HAP-1 (cell line): ENCODE data around the gene ARHGEF10L.

Experiments
- DNase-seq, 2 experiments: peaks; one replicate each; pipeline ENCODE4 v3.0.0-alpha.2; 2016 to 2020; ENCODE audit warnings: low spot score in 2 of 2
- H3K27me3 ChIP-seq: fragments of 250-450 bp; sonication (Bioruptor Pico); 2 replicates; pipeline ENCODE4 v1.5.1; 2020; ENCODE audit warnings: low read depth, mild to moderate bottlenecking, moderate library complexity
- H3K36me3 ChIP-seq: fragments of 250-450 bp; sonication (Bioruptor Pico); replicated peaks from 2 replicates; pipeline ENCODE4 v1.5.1; 2020; ENCODE audit warnings: mild to moderate bottlenecking
- H3K4me1 ChIP-seq: fragments of 250-450 bp; sonication (Bioruptor Pico); 2 replicates; pipeline ENCODE4 v1.5.1; 2020; ENCODE audit warnings: mild to moderate bottlenecking
- H3K4me3 ChIP-seq: fragments of 250-450 bp; sonication (Bioruptor Pico); 2 replicates; pipeline ENCODE4 v1.5.1; 2020; ENCODE audit warnings: mild to moderate bottlenecking, moderate library complexity
- H3K9me3 ChIP-seq: fragments of 250-450 bp; sonication (Bioruptor Pico); 2 replicates; pipeline ENCODE4 v1.5.1; 2020; ENCODE audit warnings: mild to moderate bottlenecking, moderate library complexity
- in situ Hi-C: fragments of 300-500 bp; cut with MboI; formaldehyde crosslinking; loops from 3 replicates; pipeline ENCODE4 v1.14.3; 2020; ENCODE audit warnings: low sequenced_read_pairs, inconsistent platforms, mixed read lengths

ARHGEF10L gene

DNA sequence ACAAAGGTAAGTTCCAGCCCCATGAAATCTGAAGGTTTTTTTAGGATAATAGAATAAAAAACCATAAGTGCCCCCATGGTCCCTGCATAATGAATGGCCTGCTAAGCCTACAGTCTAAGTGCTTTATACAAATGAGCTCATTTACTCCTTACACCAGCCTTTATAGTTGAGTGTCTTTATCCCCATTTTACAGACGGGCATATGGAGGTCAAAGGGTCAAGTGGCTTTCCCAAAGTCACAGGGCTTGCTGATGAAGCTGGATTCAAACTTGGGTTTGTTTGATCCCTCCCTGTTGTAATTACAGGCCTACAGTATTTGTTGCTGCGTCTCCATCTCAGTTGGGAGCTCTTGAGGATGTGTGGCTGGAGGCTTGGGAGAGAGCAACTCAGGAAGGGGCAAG lies 28.3 kb upstream of the ARHGEF10L start:
- H3K27me3 ChIP-seq = no peaks in the 10 kb centered on the region
- no peaks in the 10 kb centered on the region for H3K36me3 ChIP-seq
- H3K9me3 ChIP-seq = no peaks in the 10 kb centered on the region
- no peak overlapping the region for H3K4me3 ChIP-seq
- H3K4me1 ChIP-seq = no peaks in the 10 kb centered on the region
- no peak for DNase-seq
- in situ Hi-C loops = loop anchor here (25.0 kb wide), 1 partner anchor 1076 kb away; no protein-coding TSS in a partner anchor

DNA sequence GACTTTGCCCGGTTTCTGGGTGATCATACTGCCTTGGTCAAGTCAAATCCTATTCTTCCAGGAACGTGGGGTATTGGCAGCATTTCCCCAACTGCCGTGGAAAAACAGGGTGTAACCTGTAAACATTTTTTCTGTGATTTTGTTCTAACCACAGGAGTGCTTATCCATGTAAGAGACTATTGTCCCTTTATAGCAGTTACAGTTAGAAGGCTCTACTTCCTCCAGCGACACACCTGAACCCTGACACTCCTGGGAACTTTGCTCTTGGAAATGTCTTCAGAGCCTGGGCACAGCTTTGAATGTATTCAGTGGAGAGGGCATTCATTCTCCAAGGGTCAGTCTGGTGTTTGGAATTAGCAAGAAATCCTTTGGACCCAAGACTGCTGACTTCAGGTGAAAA lies 26.4 kb upstream of the ARHGEF10L start:
- Histone ChIP-seq H3K4me1 (no peaks in the 10 kb centered on the region), H3K27me3 (no peaks in the 10 kb centered on the region), H3K36me3 (no peaks in the 10 kb centered on the region), H3K4me3 (no peak overlapping the region), H3K9me3 (no peaks in the 10 kb centered on the region)
- in situ Hi-C loops = loop anchor here (25.0 kb wide), 1 partner anchor 1074 kb away; no protein-coding TSS in a partner anchor
- no peak for DNase-seq

DNA sequence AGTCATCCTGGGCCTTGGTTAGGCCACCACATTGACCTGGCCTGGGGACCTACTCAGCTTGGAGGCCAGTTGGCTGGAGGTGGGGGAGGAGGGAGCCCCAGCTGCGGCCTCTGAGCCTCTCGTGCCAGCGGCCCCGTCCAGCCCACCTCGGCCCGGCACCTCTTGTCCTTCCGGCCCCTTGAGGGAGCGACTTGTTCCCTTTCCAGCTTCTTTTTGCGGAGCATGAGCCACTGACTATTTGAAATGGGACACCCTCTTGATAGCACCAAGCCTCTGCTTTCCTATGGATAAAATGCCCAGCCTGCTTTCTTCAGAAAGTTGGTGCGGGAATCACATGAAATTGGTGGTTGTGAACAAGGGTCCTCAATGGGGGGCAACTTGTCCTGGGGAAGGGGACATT lies 24.7 kb upstream of the ARHGEF10L start:
- Histone ChIP-seq H3K27me3 (no peaks in the 10 kb centered on the region), H3K36me3 (no peaks in the 10 kb centered on the region), H3K9me3 (no peaks in the 10 kb centered on the region), H3K4me3 (no peak overlapping the region), H3K4me1 (no peaks in the 10 kb centered on the region)
- in situ Hi-C loops = loop anchor here (25.0 kb wide), 1 partner anchor 1073 kb away; no protein-coding TSS in a partner anchor
- DNase-seq = no peak

DNA sequence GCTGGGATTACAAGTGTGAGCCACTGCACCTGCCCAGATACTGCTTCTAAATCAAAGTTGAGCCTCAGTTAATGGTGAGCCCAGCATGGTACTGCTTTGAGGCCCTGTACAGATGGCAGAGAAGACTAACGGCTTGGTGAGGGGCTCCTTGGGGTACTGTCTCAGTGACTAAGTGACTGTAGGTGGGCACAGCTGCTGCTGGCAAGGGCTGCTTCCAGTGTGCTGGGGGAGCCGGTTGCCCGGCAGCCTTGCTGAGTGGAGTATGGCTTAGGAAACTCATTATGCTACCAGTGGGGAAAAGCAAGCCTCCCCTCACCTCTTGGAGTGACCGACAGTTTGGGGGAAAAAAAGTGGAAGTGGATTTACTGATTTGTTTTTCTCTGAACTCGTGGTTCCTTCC lies 23.6 kb upstream of the ARHGEF10L start:
- no peaks in the 10 kb centered on the region for H3K4me1 ChIP-seq
- DNase-seq = no peak
- H3K36me3 ChIP-seq = no peaks in the 10 kb centered on the region
- no peaks in the 10 kb centered on the region for H3K9me3 ChIP-seq
- no peaks in the 10 kb centered on the region for H3K27me3 ChIP-seq
- no peak overlapping the region for H3K4me3 ChIP-seq
- in situ Hi-C loops = loop anchor here (25.0 kb wide), 1 partner anchor 1071 kb away; no protein-coding TSS in a partner anchor

DNA sequence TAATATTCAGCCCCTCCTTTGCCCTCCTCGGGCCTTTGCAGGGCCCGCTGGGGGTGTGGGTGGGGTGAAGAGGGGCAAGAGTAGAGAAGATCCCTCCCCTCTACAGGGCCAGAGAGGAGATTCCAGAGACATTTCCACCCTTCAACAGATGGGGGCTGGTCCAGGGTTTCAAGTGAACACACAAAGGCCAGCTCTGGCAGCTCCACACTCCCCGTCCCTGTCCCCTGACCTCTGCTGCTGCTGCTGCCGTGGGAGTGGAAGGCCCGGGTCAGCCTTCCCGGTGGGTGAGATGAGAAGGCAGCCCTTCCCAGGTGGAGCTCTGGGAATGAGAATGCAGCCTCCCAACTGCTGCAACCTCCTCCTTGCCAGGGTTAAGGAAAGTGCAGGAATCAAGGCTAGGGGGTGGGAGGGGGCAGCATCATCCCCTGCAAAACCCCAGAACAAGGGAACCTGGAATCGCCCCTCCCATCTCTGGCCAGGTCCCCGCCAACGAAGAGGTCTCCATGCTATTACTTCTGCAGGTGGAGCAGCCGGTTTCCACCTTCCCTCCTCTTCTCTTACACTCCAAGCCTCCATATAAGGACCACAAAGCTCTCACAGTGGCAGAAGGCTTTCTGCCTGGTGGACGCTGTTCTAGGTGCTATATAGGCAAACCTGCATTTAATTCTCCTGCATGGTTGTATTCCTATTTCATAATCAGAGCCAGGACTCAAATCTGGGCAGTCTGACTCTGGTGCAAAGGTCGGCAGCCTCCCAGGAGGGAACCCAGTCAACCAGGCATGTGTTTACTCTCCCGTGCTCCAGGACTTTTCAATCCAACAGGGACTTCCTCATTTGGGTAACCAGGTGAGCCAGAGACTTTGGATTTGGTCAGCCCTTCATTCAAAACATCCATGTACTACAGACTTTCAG lies 22.9 kb upstream of the ARHGEF10L start:
- H3K27me3 ChIP-seq = no peaks in the 10 kb centered on the region
- DNase-seq = no peak

DNA sequence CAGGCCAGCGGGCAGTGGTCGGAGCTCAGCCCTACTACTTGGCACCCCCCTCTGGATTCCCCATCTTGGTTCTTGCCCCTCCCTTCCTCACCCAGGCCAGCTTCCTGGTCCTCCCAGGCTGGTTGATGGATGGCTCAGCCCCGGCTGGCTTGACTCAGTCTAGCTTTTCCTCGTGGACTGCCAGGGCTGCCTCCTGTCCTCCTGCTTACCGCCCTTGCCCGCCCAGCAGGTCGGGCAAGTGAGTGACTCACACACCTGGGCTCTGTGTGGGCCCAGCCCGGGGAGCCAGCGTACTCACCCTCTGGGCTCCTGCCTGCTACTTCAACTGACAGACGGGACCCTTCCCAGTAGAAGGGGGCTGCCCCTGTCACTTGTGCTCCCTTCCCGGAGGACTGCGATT lies 19.5 kb upstream of the ARHGEF10L start:
- Histone ChIP-seq H3K9me3 (no peaks in the 10 kb centered on the region), H3K27me3 (no peaks in the 10 kb centered on the region; the same call in 1 of the 2 replicates), H3K4me3 (no peak overlapping the region), H3K4me1 (no peaks in the 10 kb centered on the region), H3K36me3 (no peaks in the 10 kb centered on the region)
- DNase-seq = no peak
- in situ Hi-C loops = loop anchor here (25.0 kb wide), 1 partner anchor 1067 kb away; no protein-coding TSS in a partner anchor

More for the DNA sequence above, 22.9 kb upstream of the ARHGEF10L start:
- in situ Hi-C loops = loop anchor here (25.0 kb wide), 1 partner anchor 1071 kb away; no protein-coding TSS in a partner anchor
- H3K36me3 ChIP-seq = no peaks in the 10 kb centered on the region
- no peaks in the 10 kb centered on the region for H3K4me1 ChIP-seq
- no peaks in the 10 kb centered on the region for H3K9me3 ChIP-seq
- no peak overlapping the region for H3K4me3 ChIP-seq

DNA sequence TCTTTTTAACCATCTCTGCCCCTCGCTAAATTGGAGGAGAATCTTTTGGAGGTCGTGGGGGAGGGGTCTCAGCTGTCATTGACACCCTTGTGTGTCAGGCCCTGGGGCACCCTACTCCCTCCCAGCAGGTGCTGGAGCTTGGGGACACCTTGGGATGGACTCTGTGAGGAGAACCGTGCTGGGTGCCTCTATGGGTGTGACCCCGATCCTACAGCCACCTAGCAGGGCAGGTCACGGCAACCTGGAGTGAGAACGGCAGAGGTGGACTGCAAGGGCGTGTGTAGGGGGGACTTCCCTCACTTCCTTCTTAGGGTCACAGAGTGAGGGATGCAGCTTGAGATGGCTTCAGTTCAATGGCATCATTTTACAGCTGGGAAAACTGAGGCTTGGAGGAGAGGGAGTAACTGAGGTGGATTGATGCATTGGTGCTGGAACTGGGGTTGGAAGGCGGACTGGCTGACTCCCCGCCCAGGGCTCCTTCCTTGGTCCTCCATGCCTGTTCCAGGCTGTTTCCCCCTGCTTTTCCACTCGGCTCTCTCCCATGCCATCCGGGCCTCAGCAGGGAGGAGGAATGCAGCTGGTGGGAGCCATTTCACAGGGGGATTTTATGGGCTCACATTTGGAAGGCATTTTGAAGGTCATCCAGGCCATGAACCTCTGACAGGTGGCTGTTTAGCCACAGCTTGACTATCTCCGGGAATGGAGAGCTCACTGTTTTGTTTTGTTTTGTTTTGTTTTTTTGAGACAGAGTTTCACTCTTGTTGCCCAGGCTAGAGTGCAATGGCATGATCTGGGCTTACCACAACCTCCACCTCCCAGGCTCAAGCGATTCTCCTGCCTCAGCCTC lies 18.8 kb upstream of the ARHGEF10L start:
- Histone ChIP-seq H3K36me3 (no peaks in the 10 kb centered on the region), H3K27me3 (no peaks in the 10 kb centered on the region; the same call in 1 of the 2 replicates), H3K4me3 (no peak overlapping the region), H3K9me3 (no peaks in the 10 kb centered on the region), H3K4me1 (no peaks in the 10 kb centered on the region)
- in situ Hi-C loops = loop anchor here (25.0 kb wide), 1 partner anchor 1067 kb away; no protein-coding TSS in a partner anchor
- no peak for DNase-seq

DNA sequence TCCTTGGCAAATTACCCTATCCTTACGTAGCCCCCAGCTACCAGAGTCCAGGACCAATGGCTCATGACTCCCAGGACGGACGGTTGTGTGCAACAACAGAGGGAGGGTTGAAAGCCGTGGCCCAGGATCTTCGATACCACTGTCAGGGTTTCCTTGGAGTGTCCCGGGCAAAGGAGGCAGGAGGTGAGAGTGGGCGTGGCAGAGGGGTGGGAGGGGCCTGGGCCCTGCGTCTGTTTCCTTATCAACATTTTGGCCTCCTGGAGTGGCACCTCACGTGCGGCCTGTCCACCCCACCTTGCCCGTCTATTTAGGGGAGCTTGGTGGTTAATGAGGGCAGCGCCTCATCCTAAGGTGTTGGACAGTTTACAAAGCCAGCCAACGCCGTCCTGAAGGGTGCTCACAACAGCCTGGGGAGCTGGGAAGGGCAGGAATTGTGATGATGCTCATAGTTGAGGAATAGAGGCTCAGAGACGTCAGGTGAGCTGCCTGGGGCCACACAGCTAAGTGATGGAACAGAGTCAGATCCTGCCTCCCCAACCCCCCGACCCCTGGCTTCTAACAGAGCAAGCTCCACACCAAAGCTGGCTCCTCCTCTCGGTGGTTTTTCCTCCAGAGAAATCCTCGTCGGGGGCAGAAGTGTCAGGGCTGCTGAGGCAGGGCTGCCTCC lies 17.4 kb upstream of the ARHGEF10L start:
- Histone ChIP-seq H3K27me3 (no peaks in the 10 kb centered on the region; the same call in 1 of the 2 replicates), H3K4me3 (no peak overlapping the region), H3K36me3 (no peaks in the 10 kb centered on the region), H3K4me1 (no peaks in the 10 kb centered on the region), H3K9me3 (no peaks in the 10 kb centered on the region)
- no peak for DNase-seq
- in situ Hi-C loops = loop anchor here (25.0 kb wide), 1 partner anchor 1065 kb away; no protein-coding TSS in a partner anchor

DNA sequence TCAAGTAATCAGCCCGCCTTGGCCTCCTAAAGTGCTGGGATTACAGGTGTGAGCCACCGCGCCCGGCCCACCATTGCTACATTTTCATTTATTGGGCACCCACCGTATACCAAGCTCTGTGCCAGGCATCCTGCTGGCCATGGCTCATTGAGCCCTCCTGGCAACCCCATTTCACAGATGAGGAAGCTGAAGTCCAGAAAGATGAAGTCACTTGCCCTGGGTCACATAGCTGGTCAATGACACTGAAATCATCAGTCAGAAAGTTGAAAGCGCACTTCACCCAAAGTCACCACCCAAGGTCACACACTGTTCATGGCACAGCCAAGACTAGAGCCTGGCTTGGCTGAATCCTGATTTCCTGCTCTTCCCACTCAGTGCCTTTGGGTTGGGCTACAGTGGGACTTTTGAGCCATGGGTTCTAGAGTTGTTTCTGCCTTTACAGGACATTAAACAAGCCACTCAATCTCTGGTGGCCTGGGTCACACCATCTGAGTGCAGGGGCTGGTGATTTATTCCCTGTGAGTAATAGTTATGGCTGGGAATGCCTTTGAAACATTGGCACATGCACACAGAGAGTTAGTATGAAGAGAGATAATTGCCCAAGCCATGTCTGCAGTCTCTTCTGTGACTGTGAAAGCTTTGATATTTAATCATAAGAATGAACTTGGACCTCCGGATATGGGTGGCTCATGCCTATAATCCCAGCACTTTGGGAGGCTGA lies 16.0 kb upstream of the ARHGEF10L start:
- Histone ChIP-seq H3K4me3 (no peak overlapping the region), H3K36me3 (no peaks in the 10 kb centered on the region), H3K4me1 (no peaks in the 10 kb centered on the region), H3K9me3 (no peaks in the 10 kb centered on the region), H3K27me3 (no peaks in the 10 kb centered on the region; the same call in 1 of the 2 replicates)
- no peak for DNase-seq
- in situ Hi-C loops = loop anchor here (25.0 kb wide), 1 partner anchor 1064 kb away; no protein-coding TSS in a partner anchor

DNA sequence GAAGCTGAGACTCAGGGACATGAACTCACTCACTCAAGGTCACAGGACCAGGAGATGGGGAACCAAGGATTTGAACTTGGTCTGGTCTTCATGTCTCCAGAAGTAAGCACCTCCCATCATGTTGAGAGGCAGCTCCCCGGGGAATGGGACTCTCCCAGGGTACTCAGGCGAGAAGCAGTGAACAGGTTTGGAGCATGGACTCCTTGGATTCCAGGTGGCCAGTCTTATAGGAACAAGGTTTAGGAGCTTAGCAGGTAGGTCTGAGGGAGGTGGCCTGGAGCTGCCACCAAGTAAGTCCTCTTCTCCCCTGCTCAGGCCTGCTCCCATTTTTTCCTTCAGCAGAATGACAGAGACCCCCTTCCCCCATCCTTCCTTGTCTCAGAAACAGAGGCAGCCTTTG lies 14.9 kb upstream of the ARHGEF10L start:
- Histone ChIP-seq H3K27me3 (no peaks in the 10 kb centered on the region; the same call in 1 of the 2 replicates), H3K4me3 (no peak overlapping the region), H3K36me3 (no peaks in the 10 kb centered on the region), H3K9me3 (no peaks in the 10 kb centered on the region), H3K4me1 (no peaks in the 10 kb centered on the region)
- no peak for DNase-seq
- in situ Hi-C loops = loop anchor here (25.0 kb wide), 1 partner anchor 1063 kb away; no protein-coding TSS in a partner anchor

DNA sequence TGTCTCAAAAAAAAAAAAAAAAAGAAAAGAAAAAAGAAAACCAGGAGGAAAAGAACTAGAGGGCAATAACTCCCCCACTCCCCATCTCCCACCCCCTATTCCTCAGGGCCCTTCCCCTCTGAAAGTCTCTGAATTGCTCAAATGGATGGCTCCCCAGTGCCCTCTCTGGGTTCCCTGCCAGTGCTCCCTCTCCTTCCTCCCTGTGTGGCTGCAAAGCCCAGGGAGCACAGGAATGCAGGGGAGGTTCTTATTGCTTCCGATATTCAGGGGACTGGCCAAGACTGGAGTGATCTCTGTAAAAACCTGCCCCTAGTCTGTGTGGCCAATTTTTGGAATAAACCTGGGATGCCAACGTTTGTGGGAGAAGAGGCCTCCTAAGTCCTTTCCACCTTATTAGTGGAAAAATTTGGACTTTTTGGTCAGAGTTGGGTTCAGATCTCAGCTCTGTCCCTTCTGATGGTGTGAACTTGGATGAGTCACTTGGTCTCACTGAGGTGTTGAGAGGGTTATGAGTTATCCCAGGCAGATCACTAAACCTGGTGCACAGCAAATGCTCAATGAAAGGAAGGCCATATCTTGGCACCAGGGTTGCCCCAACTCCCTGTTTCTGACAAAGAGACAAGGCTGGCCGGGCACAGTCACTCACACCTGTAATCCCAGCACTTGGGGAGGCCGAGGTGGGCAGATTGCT lies 13.4 kb upstream of the ARHGEF10L start:
- H3K36me3 ChIP-seq = no peaks in the 10 kb centered on the region
- DNase-seq = no peak
- no peak overlapping the region for H3K4me3 ChIP-seq
- H3K4me1 ChIP-seq = no peaks in the 10 kb centered on the region
- in situ Hi-C loops = no loop called here
- H3K9me3 ChIP-seq = no peaks in the 10 kb centered on the region
- no peaks in the 10 kb centered on the region; the same call in 1 of the 2 replicates for H3K27me3 ChIP-seq
